COLO668 (cell line): ENCODE measurements around the gene AHCY.
"Not testable (repeated sequence)": the region's sequence is repeated elsewhere in the genome, so short reads cannot be mapped to it uniquely, and the experiment has no call there.

Source experiments
- DNase-seq: peaks from one replicate; lab custom pipeline; 2025; ENCODE audit not compliant: unreplicated experiment; lab: John Stamatoyannopoulos, UW

Gene AHCY

GRCh38 chr20:34299556-34300255, 3.4 kb downstream of the AHCY start:
- DNase-seq: no peak

GRCh38 chr20:34298294-34298784, 4.8 kb downstream of the AHCY start:
- DNase-seq: not testable (repeated sequence)

- DNase-seq: no peak
Measured at GRCh38 chr20:34296468-34296867, 6.7 kb downstream of the AHCY start.

GRCh38 chr20:34295284-34295683, 7.9 kb downstream of the AHCY start:
- no peak for DNase-seq

- no peak for DNase-seq
Measured at GRCh38 chr20:34294563-34294962, 8.6 kb downstream of the AHCY start.

- DNase-seq: no peak
Measured at GRCh38 chr20:34293589-34293988, 9.6 kb downstream of the AHCY start.

GRCh38 chr20:34293119-34293518, 10.0 kb downstream of the AHCY start:
- no peak for DNase-seq

- DNase-seq: no peak
Measured at GRCh38 chr20:34292496-34292895, 10.7 kb downstream of the AHCY start.

GRCh38 chr20:34290471-34290870, 12.7 kb downstream of the AHCY start:
- DNase-seq: no peak

- DNase-seq: not testable (repeated sequence)
Measured at GRCh38 chr20:34287500-34287899, 15.7 kb downstream of the AHCY start.

GRCh38 chr20:34285450-34285849, 17.7 kb downstream of the AHCY start:
- no peak for DNase-seq

- no peak for DNase-seq
Measured at GRCh38 chr20:34283844-34284243, 19.3 kb downstream of the AHCY start.

GRCh38 chr20:34282041-34282440, 21.1 kb downstream of the AHCY start:
- no peak for DNase-seq

- no peak for DNase-seq
Measured at GRCh38 chr20:34281177-34281576, 22.0 kb downstream of the AHCY start.

GRCh38 chr20:34274694-34275093, 28.5 kb downstream of the AHCY start:
- no peak for DNase-seq

GRCh38 chr20:34271956-34272355, 31.2 kb downstream of the AHCY start:
- DNase-seq: no peak

GRCh38 chr20:34269996-34270627, 33.0 kb downstream of the AHCY start:
- no peak for DNase-seq

GRCh38 chr20:34268851-34269636, 34.1 kb downstream of the AHCY start:
- DNase-seq: no peak

- no peak for DNase-seq
Measured at GRCh38 chr20:34268145-34268544, 35.0 kb downstream of the AHCY start.

- DNase-seq: no peak
Measured at GRCh38 chr20:34264141-34264540, 39.0 kb downstream of the AHCY start.

- DNase-seq: not testable (repeated sequence)
Measured at GRCh38 chr20:34263468-34263867, 39.7 kb downstream of the AHCY start.
